Superior temporal gyrus (tissue), 1 donor: ENCODE data around the gene COQ5.

Source experiments
- DNase-seq: peaks from one replicate; pipeline ENCODE4 v3.0.0-alpha.2; 2016; ENCODE audit errors: extremely low spot score

Gene COQ5

DNA sequence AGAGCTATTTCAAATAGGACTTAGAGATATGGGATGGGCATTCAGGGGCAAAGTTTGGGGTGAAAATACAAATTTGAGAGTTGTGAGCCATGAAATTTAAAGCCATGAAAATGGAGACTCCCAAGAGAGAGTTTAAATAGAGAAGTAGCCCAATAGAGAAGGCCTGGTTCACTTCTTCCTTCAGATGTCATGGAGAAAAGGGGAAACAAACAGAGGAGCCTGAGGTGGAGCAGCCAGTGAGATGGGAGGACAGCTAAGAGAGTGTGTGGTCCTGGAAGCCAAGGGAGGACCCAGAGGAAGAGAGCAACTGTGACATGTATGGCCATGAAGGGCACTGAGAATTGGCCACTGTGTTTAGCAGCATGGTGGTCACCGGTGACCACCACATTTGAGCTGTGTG lies 45.3 kb downstream of the COQ5 start:
- DNase-seq: no peak

DNA sequence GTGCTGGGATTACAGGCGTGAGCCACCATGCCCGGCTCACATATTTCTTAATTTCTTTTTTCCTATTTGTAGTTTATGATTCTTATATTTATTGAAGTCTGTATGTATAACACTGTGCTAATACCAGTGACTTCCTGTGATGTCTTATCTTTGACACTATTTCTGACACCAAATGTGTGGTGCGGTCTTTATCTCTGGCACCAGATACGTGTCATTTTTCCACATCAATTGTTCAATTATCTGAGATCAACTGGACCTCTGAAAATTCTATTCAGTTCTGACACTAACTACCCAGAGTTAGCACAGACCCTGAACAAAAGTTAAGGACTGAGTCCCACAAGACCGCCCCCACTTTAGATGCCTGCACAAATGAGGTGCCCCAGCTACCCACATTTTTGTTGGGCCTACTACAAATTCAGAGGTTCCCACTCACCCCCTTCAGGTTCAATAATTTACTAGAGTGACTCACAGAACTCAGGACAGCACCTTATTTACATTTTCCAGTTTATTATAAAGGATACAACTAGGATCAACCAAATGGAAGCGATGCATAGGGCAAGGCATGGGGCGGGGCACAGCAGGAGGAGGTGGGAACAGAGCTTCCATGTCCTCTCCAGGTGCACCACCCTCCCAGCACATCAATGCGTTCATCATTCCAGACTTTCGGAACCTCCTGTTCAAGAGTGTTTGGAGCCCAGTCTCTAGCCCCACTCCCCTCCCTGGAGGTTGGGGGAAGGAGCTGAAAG lies 47.8 kb downstream of the COQ5 start:
- no peak for DNase-seq

DNA sequence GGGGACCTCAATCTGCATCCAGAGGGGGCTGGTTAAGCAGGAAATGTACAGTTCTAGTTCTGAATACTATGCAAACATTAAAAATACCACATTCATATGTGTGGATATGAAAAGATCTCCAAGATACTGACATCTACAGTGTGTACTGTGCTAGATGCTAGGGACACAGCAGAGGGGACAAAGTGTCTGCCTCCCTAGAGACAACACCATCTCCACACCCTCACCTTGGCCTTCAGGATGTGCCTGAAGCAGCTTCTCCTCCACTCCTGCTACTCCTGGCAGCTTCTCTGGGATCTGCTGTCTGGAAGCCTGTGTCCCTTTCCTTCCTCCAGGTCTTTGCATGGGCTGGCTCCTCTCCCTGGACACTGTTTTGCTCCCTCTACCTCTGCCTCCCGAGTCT lies 48.7 kb downstream of the COQ5 start:
- no peak for DNase-seq

DNA sequence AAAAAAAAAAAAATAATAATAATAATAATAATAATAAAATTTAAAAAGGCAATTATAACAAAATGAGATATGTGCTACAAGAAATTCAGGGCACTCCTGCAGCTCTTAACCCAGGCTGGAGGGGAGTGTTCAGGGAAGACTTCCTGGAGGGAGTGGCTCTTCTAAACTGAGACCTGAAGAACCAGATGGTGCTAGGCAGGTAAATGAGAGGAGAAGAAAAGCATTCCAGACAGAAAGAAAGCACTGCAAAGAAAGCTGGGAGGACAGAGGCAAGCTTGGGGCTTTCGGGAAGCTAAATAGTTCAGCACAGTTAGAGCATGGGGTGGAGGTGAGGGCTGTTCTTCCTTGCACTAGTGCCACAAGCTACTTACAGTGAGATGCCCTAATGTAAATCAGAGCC lies 49.5 kb downstream of the COQ5 start:
- no peak for DNase-seq

DNA sequence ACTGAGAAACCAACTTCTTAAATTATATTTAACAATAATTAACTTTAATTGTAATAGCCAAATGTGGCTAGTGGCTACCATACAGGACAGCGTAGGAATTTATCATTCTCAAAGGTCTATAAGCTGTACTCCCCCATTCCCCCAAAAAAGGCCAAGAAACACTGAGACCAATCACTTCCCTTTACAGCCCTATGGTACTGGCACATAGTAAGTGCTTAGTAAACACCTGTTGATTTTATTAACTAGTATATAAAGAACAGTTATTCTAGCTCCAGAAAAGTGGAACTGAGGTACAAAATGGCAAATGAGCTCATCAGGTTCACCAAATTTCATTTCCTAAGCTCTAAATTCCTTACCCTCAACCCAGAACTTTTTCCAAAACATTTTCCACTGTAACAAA lies 53.3 kb downstream of the COQ5 start:
- DNase-seq: no peak

DNA sequence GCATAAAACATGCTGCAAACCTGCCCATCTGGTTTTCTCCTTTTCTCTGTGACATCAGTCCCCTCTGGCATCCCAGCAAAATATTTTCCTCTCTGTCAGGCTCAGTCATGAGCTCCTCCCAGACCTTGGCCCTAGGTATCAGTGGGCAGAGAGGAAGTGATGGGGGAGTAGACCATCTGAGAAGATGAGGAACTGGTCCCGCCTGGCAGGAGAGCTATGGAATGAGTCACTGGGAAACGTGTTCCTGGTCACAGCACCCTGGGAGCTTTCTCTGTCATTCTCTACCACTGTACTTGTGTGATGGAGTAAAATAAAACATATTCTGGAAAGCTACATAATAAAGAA lies 54.4 kb downstream of the COQ5 start:
- DNase-seq: no peak

DNA sequence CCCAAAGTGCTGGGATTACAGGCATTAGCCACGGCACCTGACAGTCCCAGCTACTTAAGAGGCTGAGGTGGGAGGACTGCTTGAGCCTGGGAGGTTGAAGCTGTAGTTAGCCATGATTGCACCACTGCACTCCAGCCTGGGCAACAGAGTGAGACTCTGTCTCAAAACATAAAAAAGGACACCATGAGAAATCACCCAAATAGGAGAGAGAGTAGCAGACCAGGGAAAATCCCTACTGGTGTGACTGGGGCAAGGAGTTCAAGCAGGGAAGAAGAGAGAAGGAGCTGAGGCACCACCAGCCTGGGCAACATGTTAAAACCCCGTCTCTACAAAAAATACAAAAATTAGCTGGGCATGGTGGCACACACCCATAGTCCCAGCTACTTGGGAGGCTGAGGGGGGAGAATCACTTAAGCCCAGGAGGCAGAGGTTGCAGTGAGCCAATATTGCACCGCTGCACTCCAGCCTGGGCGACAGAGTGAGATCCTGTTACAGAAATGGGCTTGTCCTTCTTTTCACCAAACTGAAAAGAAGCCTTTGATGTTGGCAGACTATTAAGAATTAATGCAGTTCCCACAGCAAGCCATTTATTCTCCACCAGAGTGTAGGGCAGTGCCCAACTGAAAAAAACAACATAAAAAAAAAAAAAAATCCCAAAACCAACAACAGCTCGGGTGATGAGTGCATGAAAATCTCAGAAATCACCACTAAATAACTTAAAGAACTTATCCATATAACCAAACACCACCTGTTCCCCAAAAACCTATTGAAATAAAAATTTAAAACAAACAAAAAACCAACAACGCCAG lies 54.9 kb downstream of the COQ5 start:
- DNase-seq: no peak

DNA sequence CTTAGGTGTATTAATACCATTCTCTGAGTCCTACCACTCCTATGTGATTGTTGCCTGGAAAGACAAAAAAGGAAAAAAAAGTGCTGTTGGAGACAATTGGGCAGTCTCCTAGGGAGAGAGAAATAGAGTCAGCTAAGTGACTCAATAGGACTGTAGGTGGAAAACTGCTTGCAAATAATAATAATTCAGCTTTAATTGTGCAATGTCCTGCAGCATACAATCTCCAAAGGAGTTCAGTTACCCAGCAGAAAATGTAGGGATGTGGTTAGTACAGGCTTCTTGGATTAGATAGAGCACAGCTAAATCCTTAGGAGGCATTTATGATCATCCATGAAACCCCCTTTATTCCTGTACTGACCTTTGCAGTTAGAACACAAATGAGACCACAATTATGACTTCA lies 56.4 kb downstream of the COQ5 start:
- DNase-seq: no peak

DNA sequence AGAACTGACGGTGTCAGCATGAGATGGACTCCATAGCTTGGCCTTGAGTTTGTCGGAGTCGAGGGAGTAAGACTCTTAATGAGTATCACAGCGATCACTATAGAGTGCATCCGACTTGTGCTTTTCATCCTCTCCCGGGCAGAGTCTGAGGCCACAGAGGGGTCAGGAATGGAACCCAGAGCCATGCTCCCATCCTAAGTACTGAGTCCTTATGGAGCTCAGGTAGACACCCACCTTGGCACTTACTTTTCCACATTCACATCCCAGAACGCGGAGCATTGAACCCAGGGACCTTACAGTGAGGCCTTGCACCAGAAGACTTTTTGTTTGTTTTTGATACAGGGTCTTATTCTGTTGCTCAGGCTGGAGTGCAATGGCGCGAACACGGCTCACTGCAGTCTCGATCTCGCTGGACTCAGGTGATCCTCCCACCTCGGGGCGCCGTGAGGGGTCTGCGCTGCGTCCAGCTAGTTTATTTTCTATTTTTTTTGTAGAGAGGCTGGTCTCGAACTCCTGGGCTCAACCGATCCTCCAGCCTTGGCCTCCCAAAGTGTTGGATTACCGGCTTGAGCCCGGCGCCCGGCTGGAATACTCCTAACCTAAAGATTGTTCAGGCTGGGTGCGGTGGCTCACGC lies 58.7 kb downstream of the COQ5 start:
- no peak for DNase-seq

DNA sequence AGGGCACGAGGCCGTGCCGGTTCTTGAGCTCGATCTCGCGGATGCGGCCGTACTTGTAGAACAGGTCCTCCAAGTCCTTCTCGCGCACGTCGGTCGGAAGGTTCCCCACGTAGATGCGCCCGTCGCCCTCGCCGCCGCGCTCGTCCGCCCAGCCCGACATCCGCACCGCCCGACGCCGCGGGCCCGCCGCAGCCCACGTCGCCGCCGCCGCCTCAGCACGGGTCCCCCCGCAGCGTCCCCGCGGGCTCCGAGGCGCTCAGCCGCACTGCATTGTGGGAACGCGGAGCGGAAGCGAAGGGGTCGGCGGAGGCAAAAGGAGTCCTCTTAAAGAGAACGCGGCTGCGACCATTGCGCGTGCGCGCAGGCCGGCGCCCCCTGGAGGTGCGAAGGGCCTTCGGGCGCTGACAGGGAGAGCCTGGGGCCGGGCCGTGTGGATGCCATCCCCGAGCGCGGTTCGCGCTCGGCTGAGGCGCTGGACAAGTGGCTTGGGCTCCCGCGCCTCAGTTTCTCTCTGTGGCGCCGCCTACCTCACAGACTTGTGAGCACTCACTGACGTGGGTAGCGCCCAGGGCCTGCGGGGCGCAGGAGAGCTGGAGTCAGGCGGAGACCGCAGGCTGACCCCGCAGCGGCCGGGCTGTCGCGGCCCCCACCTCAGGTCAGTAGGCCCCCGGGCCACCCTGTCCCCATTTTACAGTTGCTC lies 59.4 kb downstream of the COQ5 start, which contains the start of gene SRSF9:
Gene SRSF9, minus strand, starts transcription at position 299 of the 700 bp plus-strand sequence. Its CDS starts 139 bp downstream, at position 160.
- DNase-seq: peak; percentile 99

DNA sequence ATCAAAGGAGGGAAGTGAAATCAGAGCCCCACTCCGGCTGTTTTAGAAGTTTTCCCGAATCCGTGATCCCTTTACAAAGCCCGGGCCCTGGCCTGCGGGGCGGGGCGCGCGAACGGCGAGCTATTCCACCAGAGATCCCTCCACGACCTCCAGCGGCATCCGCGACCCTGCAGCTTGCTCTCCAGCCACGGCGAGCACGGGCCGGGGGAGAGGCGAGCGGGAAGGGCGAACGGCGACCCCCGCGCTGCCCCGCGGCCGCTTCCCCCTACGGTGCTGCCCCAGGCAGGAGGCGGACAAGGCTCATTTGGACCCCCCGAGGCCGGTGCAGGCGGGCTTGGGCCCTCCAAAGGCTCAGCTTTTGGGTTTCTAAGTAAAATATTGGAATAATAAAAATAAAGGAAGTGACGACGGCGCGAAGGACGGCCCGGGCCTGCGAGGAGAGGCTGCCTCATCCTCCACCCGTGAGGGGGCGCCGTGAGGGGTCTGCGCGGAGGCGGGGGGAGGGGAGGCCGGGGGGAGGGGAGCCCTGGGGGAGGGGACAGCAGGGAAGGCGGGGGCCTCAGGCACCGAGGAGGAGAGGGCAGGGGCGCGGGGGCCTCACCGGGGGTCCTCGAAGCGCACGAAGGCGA lies 60.0 kb downstream of the COQ5 start:
- DNase-seq: no peak

DNA sequence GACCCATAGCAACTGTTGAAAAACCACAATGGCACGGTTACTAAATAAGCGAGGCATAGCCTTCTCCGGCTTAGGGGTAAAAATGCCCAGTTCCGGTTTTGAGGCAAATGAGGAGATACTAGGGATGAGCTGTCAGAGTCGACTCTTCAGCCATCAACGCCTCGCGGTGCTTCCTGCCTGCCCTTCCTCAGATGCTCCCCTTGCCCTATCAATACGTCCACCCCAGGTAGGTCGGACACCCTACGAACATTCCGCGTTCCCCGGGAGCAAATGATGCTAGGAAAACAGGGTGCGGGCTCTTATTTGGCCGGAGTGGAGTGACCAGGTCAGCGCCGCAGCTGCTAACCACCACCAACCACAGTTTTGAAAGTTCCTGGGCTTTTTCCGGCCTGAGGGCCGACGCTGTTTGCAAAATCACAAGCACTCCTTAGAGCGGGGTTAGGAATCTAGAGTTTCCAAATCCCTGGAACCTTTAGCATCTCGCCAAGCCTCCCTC lies 60.6 kb downstream of the COQ5 start:
- no peak for DNase-seq

DNA sequence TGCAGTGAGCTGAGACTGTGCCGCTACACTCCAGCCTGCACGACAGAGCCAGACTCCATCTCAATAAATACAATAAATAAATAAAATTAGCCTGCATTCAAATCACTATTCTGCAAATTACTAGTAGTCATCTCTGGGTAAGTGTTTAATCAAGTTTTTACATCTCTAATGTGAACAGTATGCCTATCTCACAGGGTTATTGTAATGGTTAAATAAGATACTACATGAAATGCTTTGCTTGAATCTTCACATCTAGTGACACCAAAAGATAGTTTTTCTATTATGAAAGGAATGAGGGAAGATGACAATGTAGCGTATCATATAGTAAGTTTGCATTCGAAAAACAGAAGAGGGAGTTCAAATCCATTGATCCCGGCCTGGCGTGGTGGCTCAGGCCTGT lies 61.5 kb downstream of the COQ5 start:
- DNase-seq: no peak

DNA sequence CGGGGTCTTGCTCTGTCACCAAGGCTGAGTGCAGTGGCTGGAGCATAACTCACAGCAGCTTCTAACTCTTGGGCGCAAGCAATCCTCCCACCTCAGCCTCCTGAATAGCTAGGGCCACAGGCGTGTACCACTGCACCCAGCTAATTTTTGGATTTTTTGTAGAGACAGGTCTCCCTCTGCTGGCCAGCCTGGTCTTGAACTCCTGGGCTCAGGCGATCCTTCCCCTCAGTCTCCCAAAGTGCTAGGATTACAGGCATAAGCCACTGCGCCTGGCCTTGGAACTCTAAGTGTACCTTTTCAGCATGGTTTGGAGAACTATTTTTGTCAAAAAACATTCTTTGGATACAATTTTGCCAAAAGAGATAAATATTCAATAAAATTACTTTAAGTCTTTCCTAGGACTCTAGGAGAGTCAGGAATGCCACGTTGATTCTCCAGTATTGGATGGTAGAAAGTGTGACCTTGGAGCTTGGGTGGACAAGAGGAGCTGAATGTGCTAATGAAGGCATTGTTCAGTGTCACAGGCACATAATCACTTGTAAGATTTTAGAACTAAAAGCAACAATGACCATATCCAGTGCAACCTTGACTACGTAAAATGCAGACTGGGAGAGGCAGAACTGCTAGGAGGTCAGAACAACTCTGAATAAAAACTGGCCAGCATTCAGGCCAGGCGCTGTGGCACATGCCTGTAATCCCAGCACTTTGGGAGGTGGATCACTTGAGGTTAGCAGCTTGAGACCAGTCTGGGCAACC lies 62.2 kb downstream of the COQ5 start:
- no peak for DNase-seq

DNA sequence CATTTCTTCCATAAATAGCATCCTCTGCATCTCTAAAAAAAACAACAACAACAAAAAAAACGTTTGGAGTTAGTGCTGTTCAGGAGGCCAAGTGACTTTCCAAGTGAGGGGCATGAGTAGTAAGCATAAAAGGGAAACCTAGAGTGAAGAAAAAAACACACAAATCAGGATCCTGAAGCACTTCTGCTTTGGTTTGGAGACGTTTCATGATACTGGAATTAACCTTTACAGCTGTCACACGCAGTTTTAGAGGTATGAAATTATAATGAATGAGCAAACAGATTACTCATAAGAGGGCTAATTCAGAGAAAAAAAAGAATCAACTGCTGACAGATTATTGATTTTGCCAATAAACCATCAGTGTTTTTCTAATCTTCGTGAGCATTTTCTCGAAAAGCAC lies 63.2 kb downstream of the COQ5 start:
- no peak for DNase-seq

DNA sequence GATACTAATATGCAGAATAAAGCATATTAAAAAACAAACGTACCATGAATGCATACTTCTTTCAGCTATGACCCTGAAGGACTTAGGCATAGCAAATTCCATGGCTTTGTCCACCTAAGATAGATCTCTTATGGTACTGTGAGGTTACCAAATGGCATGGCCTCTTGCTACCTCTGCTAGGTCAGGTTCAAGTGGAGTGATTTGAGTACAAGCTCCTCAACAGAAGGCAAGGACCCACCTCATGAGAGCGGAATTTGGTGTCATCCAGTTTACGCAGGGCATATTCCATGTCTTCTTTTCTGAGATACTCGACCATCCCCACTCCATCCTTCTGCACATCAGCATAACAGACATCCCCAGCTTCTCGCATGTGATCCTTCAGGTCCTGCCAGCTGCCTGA lies 65.2 kb downstream of the COQ5 start:
- no peak for DNase-seq

DNA sequence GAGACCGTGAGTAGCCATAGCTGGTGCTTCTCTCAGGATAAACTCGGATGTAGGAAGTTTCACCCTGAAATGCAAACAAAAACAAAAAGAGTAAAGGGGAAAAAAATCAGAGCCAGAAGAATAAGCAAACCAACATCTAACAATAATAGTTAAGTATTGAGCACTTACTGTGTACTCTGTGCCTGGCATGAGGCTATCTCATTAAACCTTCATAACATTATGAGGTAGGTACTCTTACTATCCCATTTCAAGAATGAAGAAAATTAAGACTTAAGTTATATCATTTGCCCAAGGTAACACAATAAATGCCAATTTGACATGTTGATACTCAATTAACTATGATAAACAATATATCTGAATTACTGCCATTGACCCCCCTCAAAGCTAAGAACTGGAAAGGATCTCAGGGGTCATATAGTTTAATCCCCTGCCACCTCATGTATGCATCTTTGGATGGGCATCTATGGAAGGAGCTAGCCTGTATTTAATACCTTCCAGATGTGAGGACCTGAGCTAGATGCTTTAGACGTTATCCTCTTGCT lies 66.8 kb downstream of the COQ5 start:
- no peak for DNase-seq

DNA sequence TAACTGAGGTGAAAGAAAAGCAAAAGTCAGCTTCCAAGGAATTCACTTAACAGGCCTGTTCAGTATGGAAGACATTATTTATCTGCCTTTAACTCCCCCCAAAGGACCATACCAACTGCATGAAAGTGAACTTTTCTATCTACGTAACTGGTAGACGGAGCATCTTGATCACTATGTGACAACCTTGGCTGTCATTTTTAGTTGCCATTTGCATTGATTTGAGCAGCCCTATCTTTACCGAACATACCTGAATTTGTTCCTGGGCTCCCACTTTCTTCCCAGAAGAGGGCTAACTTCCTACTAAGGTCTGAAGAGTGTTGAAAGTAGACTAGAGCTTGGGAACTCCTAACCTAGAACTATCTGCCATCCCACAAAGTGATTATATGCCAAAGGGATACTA lies 68.8 kb downstream of the COQ5 start:
- DNase-seq: no peak

DNA sequence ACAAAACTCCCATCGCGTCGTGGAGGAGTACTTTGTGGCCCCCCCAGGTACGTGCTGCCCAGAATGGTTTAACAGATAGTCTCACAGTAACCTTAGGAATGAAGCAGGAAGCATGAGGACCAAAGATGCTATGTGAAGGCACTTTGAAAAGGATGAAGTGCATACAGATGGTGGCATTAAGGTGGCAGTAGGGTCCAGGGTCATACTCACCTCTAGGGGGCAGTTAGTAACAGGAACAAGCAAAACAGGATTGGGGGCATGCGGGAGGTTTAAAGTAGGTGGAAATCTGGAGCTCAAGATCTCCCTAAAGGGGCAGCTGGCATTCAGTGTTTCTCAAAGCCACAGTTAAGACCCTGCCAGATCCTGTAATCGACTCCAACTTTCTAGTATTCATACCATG lies 71.8 kb downstream of the COQ5 start:
- DNase-seq: no peak

DNA sequence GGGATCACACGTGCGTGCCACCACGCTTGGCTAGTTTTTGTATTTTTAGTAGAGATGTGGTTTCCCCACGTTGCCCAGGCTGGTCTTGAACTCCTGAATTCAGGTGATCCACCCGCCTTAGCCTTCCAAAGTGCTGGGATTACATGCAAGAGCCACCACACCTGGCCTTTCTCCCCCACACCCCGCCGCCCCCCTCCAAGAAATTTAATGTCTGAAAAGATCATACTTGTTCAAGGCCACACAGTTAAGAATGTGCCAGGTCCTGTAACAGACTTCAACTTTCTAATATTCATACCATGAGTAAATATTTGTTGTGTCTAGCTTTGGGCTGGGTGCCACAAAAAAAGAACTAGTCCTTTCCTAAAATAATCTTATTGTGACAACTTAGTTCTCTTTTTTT lies 73.7 kb downstream of the COQ5 start:
- DNase-seq: no peak

DNA sequence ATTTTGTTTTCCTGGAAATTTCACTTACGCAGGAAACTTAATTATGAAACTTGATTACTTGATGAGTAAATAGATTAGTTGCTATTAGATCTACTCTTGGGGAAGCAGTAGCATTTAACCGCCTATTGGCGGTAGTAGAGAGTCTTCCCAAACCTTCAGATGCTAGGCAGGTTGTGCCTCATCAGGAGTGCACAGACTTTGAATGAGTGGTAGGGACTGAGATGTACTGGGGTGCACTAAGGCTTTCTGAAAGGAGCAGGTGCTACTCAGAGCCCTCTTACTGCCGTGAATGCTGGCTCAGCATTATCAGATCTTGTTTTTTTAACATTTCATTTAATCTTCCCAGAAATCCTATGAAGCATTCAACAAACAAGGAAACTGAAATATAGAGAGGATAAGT lies 75.0 kb downstream of the COQ5 start:
- no peak for DNase-seq
